ENCODE results near the gene PLAC8. TPM values are rescaled to one million over a fixed set of nuclear protein-coding genes. Genes with fewer than 3 reads are reported as not detected.

The PLAC8 gene
- 6.3 and 12.6 TPM in 2 replicates for total RNA-seq (2022)
- percentile 49 among the genes with signal in this experiment for Bru-seq, nascent RNA
- BruChase-seq, experiment 1, labeled RNA remaining after a 6-hour chase = percentile 37 among the genes with signal in this experiment
- percentile 27 among the genes with signal in this experiment for BruChase-seq, experiment 2, labeled RNA remaining after a 2-hour chase
- long read RNA-seq, transcript PLAC8-201 (5 exons, 1,447 nt) = major isoform, 5 of 8 reads
- long read RNA-seq, partial matches to known transcripts = 1 of 8 reads
- long read RNA-seq, other reads (novel, unspliced or antisense) = 1 of 8 reads

DNA sequence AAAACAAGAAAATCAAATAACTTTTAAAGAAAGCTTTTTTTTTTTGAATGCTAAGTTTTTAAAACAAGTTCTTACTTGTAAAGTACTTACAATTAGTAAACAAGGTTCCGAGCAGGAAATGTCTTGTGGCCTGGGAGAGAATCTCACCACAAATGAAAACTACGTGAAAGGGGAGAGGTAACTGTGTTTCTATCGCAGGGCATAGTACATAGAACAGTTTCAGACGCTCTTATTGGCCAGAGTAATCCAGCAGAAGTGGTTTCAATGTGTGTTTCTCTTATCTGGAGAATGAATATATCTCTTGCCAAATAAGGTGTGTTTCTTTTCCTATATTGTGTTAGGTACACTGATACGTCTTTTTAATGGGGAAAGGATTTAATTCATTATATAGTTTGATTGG lies at the start of gene PLAC8:
Gene PLAC8 (minus strand): TSS at position 154 of the 400 bp plus-strand sequence. CDS start 6,808 bp downstream, outside the sequence.
- Mint-ChIP-seq H3K27me3 (ENCODE audit: unreplicated experiment) (no peaks in the 10 kb centered on the region), H3K9me3 (ENCODE audit: low read depth, unreplicated experiment) (no peaks in the 10 kb centered on the region), H3K36me3 (ENCODE audit: insufficient read depth, unreplicated experiment) (peaks cover 13% of the 10 kb centered on the region), H3K4me3 (ENCODE audit: low read depth, unreplicated experiment) (peak within 1 kb of the TSS; percentile 50), H3K4me1 (ENCODE audit: low read depth, unreplicated experiment) (peaks cover 21% of the 10 kb centered on the region), H3K27ac (ENCODE audit: unreplicated experiment) (peak within 1 kb of the TSS; percentile 30)
- TF ChIP-seq, protein P1, sequence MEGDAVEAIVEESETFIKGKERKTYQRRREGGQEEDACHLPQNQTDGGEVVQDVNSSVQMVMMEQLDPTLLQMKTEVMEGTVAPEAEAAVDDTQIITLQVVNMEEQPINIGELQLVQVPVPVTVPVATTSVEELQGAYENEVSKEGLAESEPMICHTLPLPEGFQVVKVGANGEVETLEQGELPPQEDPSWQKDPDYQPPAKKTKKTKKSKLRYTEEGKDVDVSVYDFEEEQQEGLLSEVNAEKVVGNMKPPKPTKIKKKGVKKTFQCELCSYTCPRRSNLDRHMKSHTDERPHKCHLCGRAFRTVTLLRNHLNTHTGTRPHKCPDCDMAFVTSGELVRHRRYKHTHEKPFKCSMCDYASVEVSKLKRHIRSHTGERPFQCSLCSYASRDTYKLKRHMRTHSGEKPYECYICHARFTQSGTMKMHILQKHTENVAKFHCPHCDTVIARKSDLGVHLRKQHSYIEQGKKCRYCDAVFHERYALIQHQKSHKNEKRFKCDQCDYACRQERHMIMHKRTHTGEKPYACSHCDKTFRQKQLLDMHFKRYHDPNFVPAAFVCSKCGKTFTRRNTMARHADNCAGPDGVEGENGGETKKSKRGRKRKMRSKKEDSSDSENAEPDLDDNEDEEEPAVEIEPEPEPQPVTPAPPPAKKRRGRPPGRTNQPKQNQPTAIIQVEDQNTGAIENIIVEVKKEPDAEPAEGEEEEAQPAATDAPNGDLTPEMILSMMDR (IDR thresholded peaks at IDR 0.05; ENCODE audit: unreplicated experiment) = no peak
- CTCF ChIA-PET = no interaction called here
- intact Hi-C loops (cut with micrococcal nuclease; ENCODE audit: unreplicated experiment) = loop anchor here (5.0 kb wide), 1 partner anchor 143 kb away; no protein-coding TSS in a partner anchor
- BruUV-seq (replicated peaks) = no TSS peak
- no peak for DNase-seq

DNA sequence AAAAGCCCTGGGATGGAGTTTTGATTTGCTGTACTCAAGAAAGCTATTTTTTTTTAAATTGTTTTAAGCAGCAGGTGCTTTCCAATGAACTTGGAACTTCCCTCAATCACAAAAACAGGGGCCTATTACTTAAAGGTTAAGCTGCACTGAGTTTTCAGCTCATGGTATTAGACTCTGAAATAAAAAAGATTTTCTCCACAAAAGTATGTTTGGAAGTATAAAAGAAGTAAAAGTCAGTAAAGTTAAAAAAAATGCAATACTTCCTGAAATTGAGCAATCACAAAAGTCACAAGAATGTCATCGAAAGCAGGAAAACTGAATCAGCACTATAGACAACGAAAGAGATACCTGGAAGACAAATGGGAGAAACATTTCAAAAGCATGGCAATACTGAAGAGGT lies 38.9 kb upstream of the PLAC8 start:
- H3K9me3 Mint-ChIP-seq (ENCODE audit: low read depth, unreplicated experiment) = peaks cover 2% of the 10 kb centered on the region
- H3K36me3 Mint-ChIP-seq (ENCODE audit: insufficient read depth, unreplicated experiment) = no peaks in the 10 kb centered on the region
- H3K27me3 Mint-ChIP-seq (ENCODE audit: unreplicated experiment) = no peaks in the 10 kb centered on the region
- CTCF ChIA-PET = interaction anchor here (0.8 kb wide), 1 partner anchor 11 kb away, joined by 3 read pairs; no protein-coding TSS in a partner anchor
- TF ChIP-seq, protein P1 (IDR thresholded peaks at IDR 0.05; ENCODE audit: unreplicated experiment) = no peak
- no peak overlapping the region for H3K4me3 Mint-ChIP-seq (ENCODE audit: low read depth, unreplicated experiment)
- BruUV-seq (replicated peaks) = no TSS peak
- no peak for DNase-seq
- intact Hi-C loops (cut with micrococcal nuclease; ENCODE audit: unreplicated experiment) = no loop called here
- H3K27ac Mint-ChIP-seq (ENCODE audit: unreplicated experiment) = no peak overlapping the region
- peaks cover 21% of the 10 kb centered on the region for H3K4me1 Mint-ChIP-seq (ENCODE audit: low read depth, unreplicated experiment)

DNA sequence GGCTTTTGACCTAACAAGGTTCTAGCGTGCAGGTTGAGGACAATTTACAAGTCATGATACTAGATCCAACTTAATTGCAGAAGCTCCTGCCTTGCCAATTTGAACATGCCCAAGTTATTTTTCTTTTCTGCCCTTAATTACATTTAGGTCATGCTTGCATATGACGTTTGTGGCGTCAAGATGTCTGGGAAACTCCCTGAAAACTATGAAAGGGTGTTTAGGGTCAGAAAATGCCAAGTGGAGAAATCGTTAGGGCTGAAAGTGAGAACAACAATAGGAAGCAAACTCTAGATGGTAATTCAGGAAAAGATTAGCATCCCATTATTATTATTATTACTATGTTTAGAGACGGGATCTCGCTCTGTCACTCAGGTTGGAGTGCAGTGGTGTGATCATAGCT lies 38.2 kb upstream of the PLAC8 start:
- no peak for DNase-seq
- Mint-ChIP-seq H3K27ac (ENCODE audit: unreplicated experiment) (no peak overlapping the region), H3K4me1 (ENCODE audit: low read depth, unreplicated experiment) (peaks cover 21% of the 10 kb centered on the region), H3K9me3 (ENCODE audit: low read depth, unreplicated experiment) (peaks cover 2% of the 10 kb centered on the region), H3K27me3 (ENCODE audit: unreplicated experiment) (no peaks in the 10 kb centered on the region), H3K4me3 (ENCODE audit: low read depth, unreplicated experiment) (no peak overlapping the region), H3K36me3 (ENCODE audit: insufficient read depth, unreplicated experiment) (no peaks in the 10 kb centered on the region)
- intact Hi-C loops (cut with micrococcal nuclease; ENCODE audit: unreplicated experiment) = no loop called here
- TF ChIP-seq, protein P1 (IDR thresholded peaks at IDR 0.05; ENCODE audit: unreplicated experiment) = no peak
- CTCF ChIA-PET = no interaction called here
- no TSS peak for BruUV-seq (replicated peaks)

DNA sequence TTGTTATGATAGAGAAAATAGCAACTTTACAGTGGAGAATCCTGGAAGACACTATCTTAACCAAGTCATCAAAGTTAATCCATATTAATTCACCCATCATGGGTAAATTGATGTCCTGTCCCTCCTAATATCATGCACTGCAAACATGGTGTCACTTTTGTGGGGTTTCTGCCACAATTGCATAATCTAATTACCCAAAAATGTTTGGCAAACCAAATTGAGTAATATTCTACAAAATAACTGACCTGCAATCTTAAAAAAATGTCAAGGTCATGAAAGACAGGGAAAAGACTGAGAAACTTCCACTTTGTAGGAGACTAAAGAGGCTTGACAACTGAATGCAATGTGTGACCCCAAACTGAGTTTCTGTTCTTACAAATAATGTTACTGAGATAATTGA lies 37.1 kb upstream of the PLAC8 start:
- peaks cover 21% of the 10 kb centered on the region for H3K4me1 Mint-ChIP-seq (ENCODE audit: low read depth, unreplicated experiment)
- TF ChIP-seq, protein P1 (IDR thresholded peaks at IDR 0.05; ENCODE audit: unreplicated experiment) = no peak
- H3K36me3 Mint-ChIP-seq (ENCODE audit: insufficient read depth, unreplicated experiment) = no peaks in the 10 kb centered on the region
- intact Hi-C loops (cut with micrococcal nuclease; ENCODE audit: unreplicated experiment) = no loop called here
- BruUV-seq (replicated peaks) = no TSS peak
- H3K27me3 Mint-ChIP-seq (ENCODE audit: unreplicated experiment) = no peaks in the 10 kb centered on the region
- no peak for DNase-seq
- no peak overlapping the region for H3K27ac Mint-ChIP-seq (ENCODE audit: unreplicated experiment)
- CTCF ChIA-PET = no interaction called here
- H3K9me3 Mint-ChIP-seq (ENCODE audit: low read depth, unreplicated experiment) = peaks cover 2% of the 10 kb centered on the region
- no peak overlapping the region for H3K4me3 Mint-ChIP-seq (ENCODE audit: low read depth, unreplicated experiment)

All from Calu3 (cell line).